NCI-H2196 (cell line): ENCODE data around the gene PCDH9.

Experiments used
- DNase-seq: peaks from one replicate; lab custom pipeline; 2025; ENCODE audit not compliant: unreplicated experiment; lab: John Stamatoyannopoulos, UW

Gene PCDH9

GRCh38 chr13:67229481-67230403, at the start of gene PCDH9:
Gene PCDH9, minus strand, starts transcription at chr13:67230336. Its CDS starts 1,896 bp downstream, at chr13:67228440.
- no peak for DNase-seq

- DNase-seq, result no peak
These were observed 48.1 kb upstream of the PCDH9 start for GRCh38 chr13:67278235-67278634.

- no peak for DNase-seq
These were observed 47.4 kb upstream of the PCDH9 start for GRCh38 chr13:67277581-67277980.

GRCh38 chr13:67275351-67275960, 45.3 kb upstream of the PCDH9 start:
- DNase-seq, result no peak

- no peak for DNase-seq
These were observed 42.9 kb upstream of the PCDH9 start for GRCh38 chr13:67273001-67273400.

- no peak for DNase-seq
These were observed 37.0 kb upstream of the PCDH9 start for GRCh38 chr13:67267136-67267535.

- no peak for DNase-seq
These were observed 29.1 kb upstream of the PCDH9 start for GRCh38 chr13:67259208-67259607.

GRCh38 chr13:67258482-67258881, 28.3 kb upstream of the PCDH9 start:
- no peak for DNase-seq

GRCh38 chr13:67238861-67239260, 8.7 kb upstream of the PCDH9 start:
- DNase-seq, result no peak

GRCh38 chr13:67238277-67238859, 8.2 kb upstream of the PCDH9 start:
- DNase-seq, result no peak

GRCh38 chr13:67235265-67235664, 5.1 kb upstream of the PCDH9 start:
- DNase-seq, result no peak

- no peak for DNase-seq
These were observed 2.2 kb upstream of the PCDH9 start for GRCh38 chr13:67232384-67232783.

GRCh38 chr13:67231289-67232000, 1.3 kb upstream of the PCDH9 start:
- DNase-seq, result no peak

GRCh38 chr13:67230404-67231288, 510 bp upstream of the PCDH9 start:
- peak; percentile 72 for DNase-seq

- no peak for DNase-seq
These were observed 1.2 kb downstream of the PCDH9 start for GRCh38 chr13:67228916-67229315.

GRCh38 chr13:67228031-67228430, 2.1 kb downstream of the PCDH9 start:
- DNase-seq, result no peak

- DNase-seq, result no peak
These were observed 2.8 kb downstream of the PCDH9 start for GRCh38 chr13:67227131-67227983.

GRCh38 chr13:67226696-67227095, 3.4 kb downstream of the PCDH9 start:
- DNase-seq, result no peak
